Fibroblast of the conjunctiva (primary cell): ENCODE measurements around the gene WIPF3.
"Not testable (repeated sequence)": the region's sequence is repeated elsewhere in the genome, so short reads cannot be mapped to it uniquely, and the experiment has no call there.

Experiments
- DNase-seq: peaks from one replicate; pipeline ENCODE4 v3.0.0-alpha.2; 2010; ENCODE audit warnings: low read depth

WIPF3 gene

DNA sequence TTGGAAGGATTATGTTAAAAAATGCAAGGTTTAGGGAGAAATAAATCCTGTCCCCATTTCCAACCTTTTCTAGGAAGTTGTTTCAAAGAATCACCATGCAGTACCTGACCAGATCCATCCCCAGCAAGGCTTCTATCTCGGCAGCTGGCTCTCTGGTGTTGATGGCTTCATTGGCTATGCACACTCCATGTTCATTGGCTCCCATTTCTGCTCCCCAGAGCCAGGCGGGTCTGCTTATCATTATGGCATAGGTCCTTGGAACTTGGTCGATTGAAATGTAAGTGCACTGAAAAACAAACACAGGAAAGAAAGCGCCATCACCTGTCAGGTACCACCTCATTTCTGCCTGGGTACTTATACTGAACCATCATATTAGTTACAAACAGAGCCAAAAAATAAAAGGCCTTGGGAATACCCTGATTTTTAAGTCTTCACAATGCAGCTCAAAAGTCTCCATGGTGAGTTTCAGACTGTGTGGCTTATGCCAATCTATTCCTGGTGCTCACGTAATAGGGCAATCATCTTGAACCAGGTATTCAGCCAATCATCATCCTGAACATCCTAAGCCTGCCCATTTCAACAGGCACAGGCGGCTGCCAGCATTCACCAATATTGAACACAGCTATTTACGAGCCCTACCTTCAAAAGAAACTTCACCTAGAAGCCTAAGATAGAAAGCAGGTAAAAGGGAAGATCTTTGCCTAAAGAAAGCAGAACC is 148.9 kb downstream of the WIPF3 start:
- DNase-seq: no peak

GRCh38 chr7:29955799-29956486 is 149.6 kb downstream of the WIPF3 start:
- no peak for DNase-seq

DNA sequence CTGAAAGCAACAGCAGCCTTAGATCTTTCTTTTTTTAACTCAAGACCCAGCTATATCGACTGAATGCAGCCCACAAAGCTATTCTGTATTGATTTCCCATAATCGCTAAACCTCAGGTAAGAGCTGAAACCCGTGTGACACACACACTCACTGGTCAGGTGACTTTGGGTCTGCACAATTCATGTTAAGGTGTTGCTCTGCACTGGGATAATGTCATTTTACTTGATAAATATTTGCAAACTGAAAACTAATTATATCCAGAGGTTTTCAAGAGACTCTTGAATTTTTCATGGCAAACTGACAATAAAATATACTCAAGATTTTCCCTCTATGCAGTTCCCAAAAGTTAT is 150.2 kb downstream of the WIPF3 start:
- no peak for DNase-seq

DNA sequence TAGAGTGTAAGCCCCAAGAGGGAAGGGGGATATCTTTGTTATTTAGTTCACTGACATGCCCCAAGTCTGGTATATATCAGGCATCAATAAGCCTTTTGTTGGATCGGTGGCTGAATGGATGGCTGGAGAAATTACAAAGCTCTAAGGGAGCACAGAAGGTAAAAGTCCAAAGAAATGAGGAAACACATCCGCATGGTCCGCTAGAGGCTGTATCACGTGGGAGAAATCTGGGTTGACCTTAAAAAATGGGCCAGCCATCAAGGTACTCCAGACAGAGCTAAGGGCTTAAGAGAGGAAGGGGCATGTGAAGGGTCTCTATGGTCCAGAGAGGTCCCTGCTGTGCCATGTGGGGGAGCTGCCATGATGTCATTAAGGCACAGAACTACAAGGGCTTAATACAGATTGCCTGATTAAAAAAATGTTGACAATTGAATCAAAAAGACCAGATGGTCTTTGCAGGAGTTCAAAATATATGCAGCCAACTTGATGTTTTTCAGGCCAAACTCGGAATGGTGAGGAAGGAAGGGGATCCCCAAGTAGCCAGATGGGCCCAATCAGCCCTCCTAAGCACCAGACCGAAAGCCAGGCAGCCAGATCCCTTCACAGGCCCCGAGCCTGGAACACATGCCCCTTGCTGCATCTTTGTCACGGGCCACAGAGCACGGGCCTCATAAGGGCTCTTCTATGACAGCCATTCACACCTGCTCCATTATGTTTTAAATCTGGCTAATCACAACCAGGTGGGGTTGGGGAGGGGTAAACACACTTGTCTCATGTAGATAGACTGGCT is 151.4 kb downstream of the WIPF3 start:
- no peak for DNase-seq

GRCh38 chr7:29958667-29959358 is 152.5 kb downstream of the WIPF3 start:
- DNase-seq: no peak

DNA sequence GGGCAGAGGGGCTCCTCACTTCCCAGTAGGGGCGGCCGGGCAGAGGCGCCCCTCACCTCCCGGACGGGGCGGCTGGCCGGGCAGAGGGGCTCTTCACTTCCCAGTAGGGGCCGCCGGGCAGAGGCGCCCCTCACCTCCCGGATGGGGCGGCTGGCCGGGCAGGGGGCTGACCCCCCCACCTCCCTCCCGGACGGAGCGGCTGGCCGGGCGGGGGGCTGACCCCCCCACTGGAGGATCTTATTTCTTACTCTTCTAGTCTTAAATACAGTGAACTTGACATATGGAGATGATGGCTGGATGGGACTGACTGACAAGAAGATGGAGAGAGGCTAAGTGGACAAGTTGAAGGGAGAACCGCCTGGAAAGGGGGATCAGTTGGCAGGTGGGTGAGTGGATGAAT is 155.3 kb downstream of the WIPF3 start:
- not testable (repeated sequence) for DNase-seq

- no peak for DNase-seq
These were observed 155.7 kb downstream of the WIPF3 start for GRCh38 chr7:29962035-29962434.

DNA sequence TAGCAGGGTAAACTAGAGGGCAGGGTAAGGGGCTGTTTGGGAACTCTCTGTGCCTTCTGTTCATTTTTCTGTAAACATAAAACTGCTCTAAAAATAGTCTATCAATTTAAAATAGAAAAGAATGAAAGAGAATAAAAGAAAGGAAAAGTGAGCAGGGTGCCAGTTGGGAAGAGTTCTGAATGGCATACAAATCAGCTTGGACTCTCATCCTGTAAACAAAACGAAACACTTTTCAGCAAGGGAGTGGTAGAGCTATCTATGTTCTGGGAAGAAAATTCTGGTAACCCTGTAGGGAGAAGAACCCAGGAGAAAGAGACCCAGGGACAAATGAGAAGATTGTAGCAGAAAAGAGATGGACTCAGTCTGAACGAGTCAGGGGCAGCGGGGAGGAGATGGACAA is 158.7 kb downstream of the WIPF3 start:
- no peak for DNase-seq
